ENCODE data around the gene PTPN21. TPM values are rescaled to one million over a fixed set of nuclear protein-coding genes. Genes with fewer than 3 reads are reported as not detected.

Gene PTPN21
- total and polyA plus RNA-seq, 9 of the 15 experiments (the other 6 are each of a cell fraction or from before 2014, with no cell fraction given): 0.06 to 1.9 (median 0.94) TPM

GRCh38 chr14:88504602-88505001 is 50.2 kb downstream of the PTPN21 start:
- no peak overlapping the region for H3K4me3 ChIP-seq
- no peaks in the 10 kb centered on the region for H3K27me3 ChIP-seq (ENCODE audit: control insufficient read depth in 2 of 2, insufficient read depth in 2 of 2, low read length in 2 of 2)
- intact Hi-C loops (cut with micrococcal nuclease) (no loop called here), in situ Hi-C loops (cut with MboI) (no loop called here)
- no peaks in the 10 kb centered on the region for H3K9me1 ChIP-seq (ENCODE audit: control insufficient read depth, insufficient read depth, low read length)
- no peaks in the 10 kb centered on the region for H4K20me1 ChIP-seq (replicated peaks; ENCODE audit: control insufficient read depth, insufficient read depth, low read length)
- CTCF ChIA-PET (ENCODE audit: low intra/inter-chr PET ratio): no interaction called here
- no peak for TF ChIP-seq STAT5B (CRISPR knock-in tag; IDR thresholded peaks at IDR 0.05)
- TF ChIP-seq HEY1 (CRISPR knock-in tag; IDR thresholded peaks at IDR 0.05; ENCODE audit: borderline replicate concordance): no peak
- TF ChIP-seq ATF4 (CRISPR knock-in tag; IDR thresholded peaks at IDR 0.05): no peak
- no peak for TF ChIP-seq DEAF1 (CRISPR knock-in tag; IDR thresholded peaks at IDR 0.05)
- TF ChIP-seq ID3 (CRISPR knock-in tag; IDR thresholded peaks at IDR 0.05): no peak
- TF ChIP-seq ID3 (tag; IDR thresholded peaks at IDR 0.05): no peak
- no peak for TF ChIP-seq ATF7 (IDR thresholded peaks at IDR 0.05)
- TF ChIP-seq MLLT1 (IDR thresholded peaks at IDR 0.05): no peak
- TF ChIP-seq MAZ (CRISPR knock-in tag; conservative IDR thresholded peaks at IDR 0.05 in 1 of 2, IDR thresholded peaks at IDR 0.05 in 1 of 2): no peak
- no peak for TF ChIP-seq ZNF263 (CRISPR knock-in tag; IDR thresholded peaks at IDR 0.05; ENCODE audit: borderline replicate concordance)
- TF ChIP-seq KDM5B (IDR thresholded peaks at IDR 0.05; ENCODE audit: insufficient replicate concordance, low read depth, low read length): no peak
- no peak for TF ChIP-seq ZNF408 (CRISPR knock-in tag; IDR thresholded peaks at IDR 0.05; ENCODE audit: low read depth)
- TF ChIP-seq ELF1 (tag; IDR thresholded peaks at IDR 0.05): no peak
- TF ChIP-seq PHF8 (IDR thresholded peaks at IDR 0.05; ENCODE audit: borderline replicate concordance, low read length): no peak
- no peak for TF ChIP-seq CREB3 (tag; conservative IDR thresholded peaks at IDR 0.05; ENCODE audit: low read depth)
- TF ChIP-seq FOXJ2 (tag; IDR thresholded peaks at IDR 0.05): no peak
- H3K9me3 ChIP-seq (replicated peaks; ENCODE audit: control insufficient read depth, insufficient read depth, low read depth, low read length): no peaks in the 10 kb centered on the region
- BruUV-seq (replicated peaks): no TSS peak
- no peaks in the 10 kb centered on the region for H3K79me2 ChIP-seq (ENCODE audit: control insufficient read depth, insufficient read depth, low read length)
- ATAC-seq (no peak), FAIRE-seq (no peak), DNase-seq (ENCODE audit: extremely low read depth in 1 of 4, low spot score in 3 of 4) (no peak)
- no peak overlapping the region for H3K4me2 ChIP-seq (ENCODE audit: insufficient read depth, low read length)
- POLR2A ChIA-PET: no interaction called here
- no peak overlapping the region for H3K9ac ChIP-seq (ENCODE audit: insufficient read depth in 1 of 2, low read depth in 2 of 2, low read length in 2 of 2)
- 50% methylated on average over 1 of the region's 2 CpGs for WGBS (ENCODE audit: insufficient coverage, low coverage, missing lambda C conversion rate)
- H3K27ac ChIP-seq (ENCODE audit: extremely low read depth, low read depth, low read length): no peak overlapping the region
- H3K36me3 ChIP-seq (ENCODE audit: control insufficient read depth, insufficient read depth, low read length): no peaks in the 10 kb centered on the region
- no peaks in the 10 kb centered on the region for H3K4me1 ChIP-seq (replicated peaks in 1 of 2; ENCODE audit: control insufficient read depth in 2 of 2, insufficient read depth in 2 of 2, low read length in 2 of 2)
- H2AFZ ChIP-seq (ENCODE audit: low read depth, low read length): no peak overlapping the region
